Suprapubic skin (tissue), 4 donors: ENCODE measurements around the gene NPHP4.

Experiments used
- CTCF ChIP-seq, 2 donors: fragments of 200-600 bp in 1 of 2; fragments of 450-650 bp in 1 of 2; sonication (generic) in 1 of 2; IDR thresholded peaks; one replicate each; pipeline ENCODE4 v1.5.1; 2016 to 2019; ENCODE audit warnings: antibody characterized with exemption in 2 of 2, mild to moderate bottlenecking in 1 of 2, moderate library complexity in 1 of 2
- EP300 ChIP-seq: sonication (generic); formaldehyde crosslinking; IDR thresholded peaks from one replicate; pipeline ENCODE4 v1.6.1; 2017; ENCODE audit warnings: antibody characterized with exemption
- POLR2A ChIP-seq, 2 donors: fragments of 450-650 bp; IDR thresholded peaks; one replicate each; pipeline ENCODE4 v1.6.1; 2017; ENCODE audit warnings: antibody characterized with exemption in 2 of 2, mild to moderate bottlenecking in 2 of 2, moderate library complexity in 2 of 2
- POLR2AphosphoS5 ChIP-seq, 3 donors: sonication (generic); formaldehyde crosslinking; IDR thresholded peaks; one replicate each; pipeline ENCODE4 v1.6.1; 2017; ENCODE audit warnings: antibody characterized with exemption in 3 of 3

DNA sequence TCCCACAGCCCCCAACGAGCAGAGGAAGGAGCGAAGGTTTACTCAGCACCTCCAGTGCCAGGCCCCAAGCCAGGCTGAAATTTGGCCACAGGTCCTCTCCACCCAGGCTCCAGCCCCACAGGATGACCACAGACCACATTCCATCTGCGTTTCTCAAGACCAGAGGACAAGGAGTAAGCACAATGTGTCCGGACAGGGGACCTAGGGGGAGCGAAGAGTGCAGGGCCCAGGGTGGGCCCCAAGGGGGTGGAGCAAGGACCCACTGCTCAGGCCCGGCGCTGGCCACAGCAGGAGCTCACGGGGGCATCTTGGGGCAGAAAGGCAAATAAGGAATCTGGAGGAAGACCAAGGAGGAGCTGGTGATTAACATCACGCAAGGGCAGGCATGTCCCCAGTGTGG is 100.5 kb downstream of the NPHP4 start:
- no peak for TF ChIP-seq CTCF (IDR thresholded peaks at IDR 0.05)
- no peak for TF ChIP-seq POLR2AphosphoS5 (IDR thresholded peaks at IDR 0.05)
- no peak for TF ChIP-seq POLR2A (IDR thresholded peaks at IDR 0.05)
- no peak for TF ChIP-seq EP300
